Cardiac muscle cell (in vitro differentiated cells and primary cell): ENCODE results near the gene BEND6. TPM values are rescaled to one million over a fixed set of nuclear protein-coding genes. Genes with fewer than 3 reads are reported as not detected.

Experiments
- DNase-seq, 2 donors: peaks; one replicate each; pipeline versions ENCODE4 v3.0.0 to v3.0.0-alpha.2; 2010 to 2017; ENCODE audit warnings: low read depth in 1 of 2, low spot score in 1 of 2
- H3K27ac ChIP-seq: fragments of 200-600 bp; sonication (generic); 2 replicates; pipeline ENCODE4 v1.5.1; 2016
- H3K27me3 ChIP-seq: fragments of 200-600 bp; sonication (generic); 2 replicates; pipeline ENCODE4 v1.6.0; 2016; ENCODE audit warnings: control low read depth
- H3K36me3 ChIP-seq: fragments of 200-600 bp; sonication (generic); 2 replicates; pipeline ENCODE4 v1.5.1; 2016; ENCODE audit warnings: control low read depth
- H3K4me1 ChIP-seq: fragments of 200-600 bp; sonication (generic); 2 replicates; pipeline ENCODE4 v1.8.1; 2017; ENCODE audit warnings: low read depth, mild to moderate bottlenecking, mixed run types
- H3K4me3 ChIP-seq: fragments of 200-600 bp; sonication (generic); 2 replicates; pipeline ENCODE4 v1.5.1; 2016; ENCODE audit warnings: mild to moderate bottlenecking
- H3K9me3 ChIP-seq: fragments of 200-600 bp; sonication (generic); 2 replicates; pipeline ENCODE4 v1.5.1; 2017; ENCODE audit warnings: low read depth, mild to moderate bottlenecking, control low read depth
- polyA plus RNA-seq: library from polyadenylated mRNA; unstranded; fragments of >200 nt; fragmentation: Nextera tagmentation; extraction: Ambion mirVana; gene quantifications from 2 replicates; pipeline ENCODE4 v1.2.1, GENCODE V29; 2016
- total RNA-seq: library from RNA; depleted of rRNA; stranded (reverse); fragments of >200 nt; gene quantifications from 2 replicates; pipeline ENCODE4 v1.2.3, GENCODE V29; 2016
- TF ChIP-seq, protein P1 (sequence below): IDR thresholded peaks from 2 replicates; pipeline ENCODE4 v1.5.1; 2012; ENCODE audit warnings: low read depth, mild to moderate bottlenecking, low read length

BEND6 gene
- total and polyA plus RNA-seq, 2 experiments from 2014 or later, result 0.09 to 0.84 TPM

DNA sequence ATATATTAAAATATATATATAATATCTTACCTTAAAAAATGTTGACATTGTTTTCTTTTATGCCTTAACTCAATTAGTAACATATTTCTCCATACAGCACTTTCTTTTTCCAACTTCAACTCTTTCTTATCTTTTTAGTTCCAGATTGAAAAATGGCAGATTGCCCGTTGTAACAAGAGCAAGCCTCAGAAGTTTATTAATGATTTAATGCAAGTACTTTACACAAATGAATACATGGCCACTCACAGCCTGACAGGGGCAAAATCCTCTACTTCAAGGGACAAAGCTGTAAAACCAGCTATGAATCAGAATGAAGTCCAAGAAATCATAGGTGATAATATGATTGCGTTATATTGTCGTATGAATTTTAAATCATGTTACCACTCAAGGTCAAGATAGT, 62.2 kb downstream of the BEND6 start:
- TF ChIP-seq, protein P1, sequence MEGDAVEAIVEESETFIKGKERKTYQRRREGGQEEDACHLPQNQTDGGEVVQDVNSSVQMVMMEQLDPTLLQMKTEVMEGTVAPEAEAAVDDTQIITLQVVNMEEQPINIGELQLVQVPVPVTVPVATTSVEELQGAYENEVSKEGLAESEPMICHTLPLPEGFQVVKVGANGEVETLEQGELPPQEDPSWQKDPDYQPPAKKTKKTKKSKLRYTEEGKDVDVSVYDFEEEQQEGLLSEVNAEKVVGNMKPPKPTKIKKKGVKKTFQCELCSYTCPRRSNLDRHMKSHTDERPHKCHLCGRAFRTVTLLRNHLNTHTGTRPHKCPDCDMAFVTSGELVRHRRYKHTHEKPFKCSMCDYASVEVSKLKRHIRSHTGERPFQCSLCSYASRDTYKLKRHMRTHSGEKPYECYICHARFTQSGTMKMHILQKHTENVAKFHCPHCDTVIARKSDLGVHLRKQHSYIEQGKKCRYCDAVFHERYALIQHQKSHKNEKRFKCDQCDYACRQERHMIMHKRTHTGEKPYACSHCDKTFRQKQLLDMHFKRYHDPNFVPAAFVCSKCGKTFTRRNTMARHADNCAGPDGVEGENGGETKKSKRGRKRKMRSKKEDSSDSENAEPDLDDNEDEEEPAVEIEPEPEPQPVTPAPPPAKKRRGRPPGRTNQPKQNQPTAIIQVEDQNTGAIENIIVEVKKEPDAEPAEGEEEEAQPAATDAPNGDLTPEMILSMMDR, result no peak
- DNase-seq, result peak in 1 of 2 donors; percentile 33
- Histone ChIP-seq H3K36me3 (no peaks in the 10 kb centered on the region), H3K4me3 (no peak overlapping the region), H3K4me1 (no peaks in the 10 kb centered on the region), H3K9me3 (no peaks in the 10 kb centered on the region), H3K27ac (no peak overlapping the region), H3K27me3 (no peaks in the 10 kb centered on the region)

DNA sequence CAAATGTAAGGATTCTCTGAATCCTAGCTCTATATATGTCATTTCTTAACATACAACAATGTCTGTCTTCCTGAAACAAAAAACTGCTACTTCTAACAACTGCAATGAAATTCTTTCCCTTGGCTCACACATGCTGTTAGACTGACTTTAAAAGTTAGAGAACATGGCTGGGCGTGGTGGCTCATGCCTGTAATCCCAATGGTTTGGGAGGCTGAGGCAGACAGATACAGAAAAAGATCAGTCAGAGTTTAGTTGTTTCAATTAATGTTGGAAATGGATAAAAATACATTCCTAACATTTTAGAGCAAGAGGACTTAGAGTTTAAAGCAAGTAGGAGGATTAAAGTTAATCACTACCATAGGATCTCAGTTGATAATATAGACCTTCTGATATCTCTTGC, 62.9 kb downstream of the BEND6 start:
- no peaks in the 10 kb centered on the region for H3K4me1 ChIP-seq
- no peaks in the 10 kb centered on the region for H3K9me3 ChIP-seq
- no peaks in the 10 kb centered on the region for H3K36me3 ChIP-seq
- no peaks in the 10 kb centered on the region for H3K27me3 ChIP-seq
- no peak overlapping the region for H3K4me3 ChIP-seq
- H3K27ac ChIP-seq, result no peak overlapping the region
- DNase-seq, result no peak
- TF ChIP-seq, protein P1, result no peak

DNA sequence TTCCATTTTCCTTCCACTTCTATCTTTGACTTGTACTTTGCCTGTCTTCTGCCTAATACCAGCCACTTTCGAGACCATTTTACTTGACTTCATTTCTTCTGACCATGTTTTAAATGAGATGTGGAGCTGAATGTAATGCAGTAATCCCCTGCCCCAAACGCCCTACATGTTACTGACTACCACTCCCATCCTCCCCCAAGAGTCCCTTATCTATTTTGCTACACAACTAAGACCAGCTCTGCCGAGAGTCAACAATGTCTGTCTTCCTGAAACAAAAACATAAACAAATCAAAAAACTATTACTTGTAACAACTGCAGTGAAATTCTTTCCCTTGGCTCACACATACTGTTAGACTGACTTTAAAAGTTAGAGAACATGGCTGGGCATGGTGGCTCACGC, 64.5 kb downstream of the BEND6 start:
- no peak for DNase-seq
- TF ChIP-seq, protein P1, result no peak
- H3K27ac ChIP-seq, result no peak overlapping the region
- no peaks in the 10 kb centered on the region for H3K27me3 ChIP-seq
- no peaks in the 10 kb centered on the region for H3K36me3 ChIP-seq
- no peaks in the 10 kb centered on the region for H3K4me1 ChIP-seq
- H3K9me3 ChIP-seq, result no peaks in the 10 kb centered on the region
- H3K4me3 ChIP-seq, result no peak overlapping the region

DNA sequence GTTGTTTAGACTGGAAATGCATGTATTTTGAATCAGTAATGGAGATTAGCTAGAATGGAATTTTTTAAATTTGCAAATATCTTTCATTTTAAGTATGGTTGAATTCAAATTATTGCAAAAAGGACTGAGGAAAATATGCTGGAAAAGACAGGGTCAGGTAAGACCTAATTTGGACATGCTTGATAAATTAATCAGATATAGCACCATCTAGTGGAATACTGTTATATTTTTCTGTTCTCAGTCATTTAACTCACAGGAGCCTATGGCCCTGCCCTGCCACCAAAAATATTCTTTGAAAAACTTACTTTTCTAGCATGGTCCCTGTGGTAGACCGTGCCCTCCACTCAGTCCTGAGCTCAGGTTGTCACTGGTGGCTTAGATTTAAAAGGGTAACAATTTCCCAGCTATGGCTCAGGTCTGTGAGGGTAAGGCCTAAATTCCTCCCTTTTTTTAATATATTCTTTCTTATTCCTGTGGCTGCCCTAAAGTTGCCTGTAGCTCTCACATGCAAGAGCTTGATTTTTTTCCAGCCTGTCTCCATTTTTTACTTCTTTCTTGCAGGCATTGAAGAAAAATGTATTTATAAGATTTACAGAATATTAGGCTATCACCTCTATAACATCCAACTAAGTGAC, 66.3 kb downstream of the BEND6 start:
- no peaks in the 10 kb centered on the region for H3K36me3 ChIP-seq
- H3K4me1 ChIP-seq, result no peaks in the 10 kb centered on the region
- DNase-seq, result peak; percentile 46 to 69
- H3K27me3 ChIP-seq, result no peaks in the 10 kb centered on the region
- no peak overlapping the region for H3K27ac ChIP-seq
- TF ChIP-seq, protein P1, result peak; percentile 38
- H3K4me3 ChIP-seq, result no peak overlapping the region
- no peaks in the 10 kb centered on the region for H3K9me3 ChIP-seq

DNA sequence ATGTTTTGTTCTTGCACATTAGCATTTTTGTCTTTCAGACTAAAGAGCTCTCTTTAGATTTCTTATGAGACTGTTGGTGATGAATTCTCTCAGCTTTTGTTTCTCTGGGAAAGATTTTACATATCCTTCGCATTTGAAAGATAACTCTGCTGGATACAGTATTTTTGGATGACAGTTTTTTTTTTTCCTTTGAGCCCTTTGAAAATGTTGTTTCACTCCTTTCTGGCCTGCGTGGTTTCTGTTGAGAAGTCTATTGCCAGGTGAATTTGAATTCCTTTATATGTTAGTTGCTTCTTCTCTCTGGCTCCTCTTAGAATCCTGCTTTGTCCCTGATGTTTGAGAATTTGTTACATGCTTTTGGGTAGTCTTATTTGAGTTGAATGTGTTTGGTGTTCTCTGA, 69.4 kb downstream of the BEND6 start:
- DNase-seq, result no peak
- Histone ChIP-seq H3K27ac (no peak overlapping the region), H3K27me3 (no peaks in the 10 kb centered on the region), H3K9me3 (no peaks in the 10 kb centered on the region), H3K36me3 (no peaks in the 10 kb centered on the region), H3K4me1 (no peaks in the 10 kb centered on the region), H3K4me3 (no peak overlapping the region)
- TF ChIP-seq, protein P1, result no peak
